NCI-H1048 (cell line): ENCODE measurements around the gene CISD3.

Experiments used
- DNase-seq: peaks from one replicate; lab custom pipeline; 2025; lab: John Stamatoyannopoulos, UW

Gene CISD3

GRCh38 chr17:38779965-38780752 lies 50.0 kb downstream of the CISD3 start:
- DNase-seq = no peak

GRCh38 chr17:38783227-38783626 lies 53.1 kb downstream of the CISD3 start:
- DNase-seq = no peak
